T follicular helper cell (primary cell): ENCODE data around the gene CEP20.
"Not testable (repeated sequence)": the region's sequence is repeated elsewhere in the genome, so short reads cannot be mapped to it uniquely, and the experiment has no call there.

ENCODE experiments used
- DNase-seq: peaks from one replicate; pipeline ENCODE4 v3.0.0-alpha.2; 2020; ENCODE audit warnings: low read depth

Gene CEP20

GRCh38 chr16:15858921-15859668 lies 29.3 kb downstream of the CEP20 start:
- DNase-seq, result no peak

GRCh38 chr16:15857724-15858560 lies 30.5 kb downstream of the CEP20 start:
- DNase-seq, result no peak

GRCh38 chr16:15856901-15857698 lies 31.3 kb downstream of the CEP20 start, which contains the start of gene MYH11:
MYH11 (minus strand) TSS chr16:15857028; CDS start chr16:15838252, 18,776 bp downstream.
- DNase-seq, result no peak

GRCh38 chr16:15856182-15856581 lies 32.2 kb downstream of the CEP20 start:
- DNase-seq, result no peak

- no peak for DNase-seq
Observed at GRCh38 chr16:15855704-15856003, 32.7 kb downstream of the CEP20 start.

- no peak for DNase-seq
Observed at GRCh38 chr16:15854906-15855703, 33.3 kb downstream of the CEP20 start.

- DNase-seq, result no peak
Observed at GRCh38 chr16:15854061-15854460, 34.3 kb downstream of the CEP20 start.

- no peak for DNase-seq
Observed at GRCh38 chr16:15853021-15853420, 35.4 kb downstream of the CEP20 start.

GRCh38 chr16:15850555-15850954 lies 37.8 kb downstream of the CEP20 start:
- DNase-seq, result not testable (repeated sequence)

- no peak for DNase-seq
Observed at GRCh38 chr16:15849209-15849981, 39.0 kb downstream of the CEP20 start.

GRCh38 chr16:15847611-15848175 lies 40.7 kb downstream of the CEP20 start:
- no peak for DNase-seq

- no peak for DNase-seq
Observed at GRCh38 chr16:15846510-15846909, 41.9 kb downstream of the CEP20 start.

- DNase-seq, result no peak
Observed at GRCh38 chr16:15843635-15844279, 44.6 kb downstream of the CEP20 start.

- not testable (repeated sequence) for DNase-seq
Observed at GRCh38 chr16:15839204-15839603, 49.2 kb downstream of the CEP20 start.

GRCh38 chr16:15837761-15838160 lies 50.6 kb downstream of the CEP20 start:
- no peak for DNase-seq

GRCh38 chr16:15836965-15837611 lies 51.3 kb downstream of the CEP20 start:
- no peak for DNase-seq

- no peak for DNase-seq
Observed at GRCh38 chr16:15836074-15836473, 52.3 kb downstream of the CEP20 start.

GRCh38 chr16:15835136-15835878 lies 53.1 kb downstream of the CEP20 start:
- DNase-seq, result no peak

GRCh38 chr16:15834502-15834901 lies 53.9 kb downstream of the CEP20 start:
- DNase-seq, result no peak
